Neuron (in vitro differentiated cells): Measurements from ENCODE around the gene POSTN.
"Not testable (repeated sequence)": the region's sequence is repeated elsewhere in the genome, so short reads cannot be mapped to it uniquely, and the experiment has no call there.

ENCODE experiments used
- H2AFZ ChIP-seq: one replicate; pipeline ENCODE4 v1.6.1; 2013; ENCODE audit warnings: low read depth, mild to moderate bottlenecking, inconsistent platforms, low read length, moderate library complexity
- H3K27me3 ChIP-seq: one replicate; pipeline ENCODE4 v1.6.1; 2013; ENCODE audit warnings: low read length; ENCODE audit not compliant: insufficient read depth
- H3K36me3 ChIP-seq: one replicate; pipeline ENCODE4 v1.6.1; 2013; ENCODE audit warnings: low read length; ENCODE audit not compliant: insufficient read depth
- H3K4me1 ChIP-seq: one replicate; pipeline ENCODE4 v1.6.1; 2013; ENCODE audit warnings: low read length; ENCODE audit not compliant: insufficient read depth
- H3K4me3 ChIP-seq: 2 replicates; pipeline ENCODE4 v1.5.1; 2013; ENCODE audit warnings: mild to moderate bottlenecking, low read length, moderate library complexity
- H3K9me3 ChIP-seq: one replicate; pipeline ENCODE4 v1.6.1; 2013; ENCODE audit warnings: low read length

POSTN gene

DNA sequence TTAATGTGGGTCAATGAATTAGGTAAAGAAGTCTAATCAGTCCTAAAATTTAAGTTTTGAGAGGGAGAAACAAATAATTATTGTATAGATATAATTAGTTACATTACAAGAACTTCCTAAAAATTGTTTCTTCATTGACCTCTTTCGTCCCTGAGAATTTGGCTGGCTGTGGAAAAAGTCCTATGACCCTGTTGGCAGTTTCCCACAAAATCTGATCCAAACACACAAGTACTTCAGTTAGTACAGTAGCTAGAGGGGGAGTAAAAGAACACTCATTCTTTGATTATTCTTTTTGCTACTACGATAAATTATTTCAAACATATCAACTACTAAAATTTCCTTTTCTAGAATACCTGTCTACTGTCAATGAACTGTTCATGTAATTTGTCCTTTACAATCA, 11.3 kb downstream of the POSTN start:
- Histone ChIP-seq H3K27me3 (no peaks in the 10 kb centered on the region), H3K9me3 (no peaks in the 10 kb centered on the region), H3K4me1 (no peaks in the 10 kb centered on the region), H3K4me3 (no peak overlapping the region), H3K36me3 (no peaks in the 10 kb centered on the region), H2AFZ (no peak overlapping the region)

DNA sequence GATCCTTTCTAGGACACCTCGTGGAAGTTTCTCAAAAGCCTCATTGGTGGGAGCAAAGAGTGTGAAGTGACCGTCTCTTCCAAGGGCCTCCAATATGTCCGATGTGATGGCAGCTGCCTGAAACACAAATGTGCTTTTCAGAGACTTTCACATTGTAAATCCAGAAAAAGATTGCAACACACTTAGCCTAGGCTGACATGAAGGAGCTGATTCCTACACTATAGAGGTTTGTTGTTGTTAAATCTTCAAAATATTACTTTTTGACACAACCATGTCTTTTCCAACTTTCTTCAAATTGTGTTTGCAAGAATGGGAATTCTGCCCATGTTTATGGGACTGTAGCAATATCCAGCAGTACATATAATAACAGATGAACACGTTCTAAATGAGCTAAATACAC, 12.4 kb downstream of the POSTN start:
- no peaks in the 10 kb centered on the region for H3K27me3 ChIP-seq
- no peak overlapping the region for H2AFZ ChIP-seq
- no peak overlapping the region for H3K4me3 ChIP-seq
- H3K4me1 ChIP-seq, result no peaks in the 10 kb centered on the region
- no peaks in the 10 kb centered on the region for H3K36me3 ChIP-seq
- H3K9me3 ChIP-seq, result no peaks in the 10 kb centered on the region

DNA sequence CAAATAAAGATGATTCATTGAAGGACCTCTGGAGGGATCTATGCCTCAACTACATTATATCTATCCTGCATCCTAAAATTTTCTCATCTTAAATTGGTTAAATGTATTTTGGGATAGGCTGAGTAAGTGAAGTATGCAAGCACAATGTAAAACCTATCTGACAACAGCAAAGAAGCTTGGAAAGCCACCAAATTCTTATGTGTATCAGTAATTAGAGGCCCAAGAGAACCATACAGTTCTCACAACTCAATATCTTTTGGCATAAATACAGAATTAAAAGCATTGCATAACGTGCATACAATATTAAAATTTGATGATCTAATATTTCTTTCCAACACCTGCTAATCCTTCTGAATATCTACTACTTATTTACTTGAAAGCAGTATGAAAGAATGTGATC, 13.0 kb downstream of the POSTN start:
- no peak overlapping the region for H2AFZ ChIP-seq
- no peaks in the 10 kb centered on the region for H3K4me1 ChIP-seq
- no peak overlapping the region for H3K4me3 ChIP-seq
- H3K27me3 ChIP-seq, result no peaks in the 10 kb centered on the region
- H3K36me3 ChIP-seq, result no peaks in the 10 kb centered on the region
- H3K9me3 ChIP-seq, result no peaks in the 10 kb centered on the region

DNA sequence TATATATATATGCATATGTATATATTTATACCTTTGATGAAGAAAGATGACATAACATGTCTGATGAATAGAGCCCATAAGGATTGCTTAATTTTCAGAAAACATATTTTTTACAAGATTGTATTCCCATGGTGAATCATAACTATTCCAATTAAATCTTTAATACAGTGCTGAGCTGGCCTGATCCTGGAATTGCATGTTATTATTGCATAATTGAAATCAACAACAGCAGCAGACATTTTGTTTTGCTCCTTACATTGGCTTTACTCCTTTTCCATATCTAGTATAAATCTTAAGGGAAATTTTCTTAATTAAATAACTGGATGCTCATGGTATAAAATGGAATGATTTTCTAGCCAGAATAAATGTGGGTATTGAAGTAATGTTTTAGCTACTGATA, 22.0 kb downstream of the POSTN start:
- no peak overlapping the region for H2AFZ ChIP-seq
- H3K36me3 ChIP-seq, result no peaks in the 10 kb centered on the region
- H3K9me3 ChIP-seq, result no peaks in the 10 kb centered on the region

DNA sequence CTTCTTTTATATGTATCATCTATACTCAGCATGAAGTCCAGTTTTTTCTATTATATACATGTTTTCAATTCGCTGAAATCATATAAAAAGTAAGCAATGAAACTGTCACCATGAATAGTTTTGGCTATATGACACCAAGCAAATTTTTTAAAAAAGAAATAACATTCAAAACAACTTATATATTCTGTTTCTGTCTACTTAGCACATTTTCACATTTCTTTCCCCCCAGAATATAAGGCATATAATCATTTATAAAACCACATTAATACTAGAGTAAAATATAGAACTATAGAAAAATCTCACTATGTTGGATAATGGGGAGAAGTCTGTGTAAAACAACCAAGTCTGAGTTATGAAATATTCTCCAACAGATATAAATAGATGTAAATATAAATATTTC, 33.1 kb downstream of the POSTN start:
- H3K9me3 ChIP-seq, result no peaks in the 10 kb centered on the region
- no peaks in the 10 kb centered on the region for H3K4me1 ChIP-seq
- H3K36me3 ChIP-seq, result no peaks in the 10 kb centered on the region
- H2AFZ ChIP-seq, result no peak overlapping the region
- H3K27me3 ChIP-seq, result no peaks in the 10 kb centered on the region
- H3K4me3 ChIP-seq, result no peak overlapping the region

More for the DNA sequence above, 22.0 kb downstream of the POSTN start:
- no peaks in the 10 kb centered on the region for H3K4me1 ChIP-seq
- H3K27me3 ChIP-seq, result no peaks in the 10 kb centered on the region
- H3K4me3 ChIP-seq, result no peak overlapping the region

DNA sequence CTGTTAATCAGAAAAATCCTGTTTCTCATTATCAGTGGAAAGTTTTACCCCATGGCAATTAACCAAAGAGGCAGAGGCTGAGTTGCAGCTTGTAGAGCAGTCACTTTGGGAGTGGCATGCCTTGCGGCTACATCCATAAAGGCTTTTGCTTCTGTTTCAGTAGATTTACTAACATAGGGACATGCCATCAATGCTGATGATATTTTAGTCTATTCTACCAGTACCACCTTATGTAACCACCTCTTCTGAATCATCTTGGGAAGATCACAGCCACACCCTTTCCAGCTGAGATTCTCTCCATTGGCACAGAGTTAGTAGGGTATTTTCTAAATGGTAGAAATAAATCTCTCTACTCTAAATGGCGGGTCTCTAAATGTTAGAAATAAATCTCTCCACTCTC, 37.5 kb downstream of the POSTN start:
- no peaks in the 10 kb centered on the region for H3K9me3 ChIP-seq
- H3K36me3 ChIP-seq, result no peaks in the 10 kb centered on the region
- no peak overlapping the region for H2AFZ ChIP-seq
- H3K4me3 ChIP-seq, result no peak overlapping the region
- no peaks in the 10 kb centered on the region for H3K4me1 ChIP-seq
- no peaks in the 10 kb centered on the region for H3K27me3 ChIP-seq

DNA sequence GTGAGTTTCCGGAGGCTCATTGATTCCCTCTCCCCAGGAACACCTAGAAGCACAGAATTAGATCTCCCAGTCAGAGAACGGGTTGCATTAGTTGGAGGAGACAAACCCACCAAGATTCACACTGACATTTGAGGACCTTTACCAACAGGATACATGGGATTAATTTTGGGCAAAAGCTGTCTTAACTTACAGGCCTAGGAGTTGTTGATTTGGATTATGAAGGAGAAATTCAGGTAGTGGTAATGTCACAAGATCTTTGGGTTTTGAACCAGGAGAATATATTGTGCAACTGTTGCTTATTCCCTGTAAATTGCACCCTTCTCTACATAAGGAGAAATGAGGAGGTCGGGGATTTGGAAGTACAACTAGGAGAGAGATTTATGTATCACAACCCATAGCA, 38.0 kb downstream of the POSTN start:
- no peaks in the 10 kb centered on the region for H3K9me3 ChIP-seq
- H2AFZ ChIP-seq, result no peak overlapping the region
- H3K36me3 ChIP-seq, result no peaks in the 10 kb centered on the region
- H3K4me3 ChIP-seq, result no peak overlapping the region
- H3K4me1 ChIP-seq, result no peaks in the 10 kb centered on the region
- no peaks in the 10 kb centered on the region for H3K27me3 ChIP-seq

DNA sequence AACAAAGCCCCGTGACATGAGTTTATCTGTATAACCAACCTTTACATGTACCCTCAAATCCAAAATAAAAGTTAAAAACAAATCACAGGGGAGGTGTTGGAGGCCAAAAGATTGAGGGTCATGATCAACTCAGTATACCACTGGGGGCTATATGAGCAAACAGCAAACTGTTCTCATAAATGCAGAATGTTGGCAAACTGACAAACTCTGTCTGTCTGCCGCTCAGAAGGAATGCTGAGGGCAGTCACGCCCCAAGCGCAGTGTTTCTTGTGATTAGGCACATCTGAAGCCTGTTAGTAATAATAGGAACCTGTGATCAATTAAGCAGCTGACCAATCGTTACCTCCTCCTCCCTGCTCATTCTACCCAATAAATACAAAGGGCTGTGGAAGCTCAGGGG, 39.8 kb downstream of the POSTN start:
- not testable (repeated sequence) for H3K4me1 ChIP-seq, H3K4me3 ChIP-seq, H3K36me3 ChIP-seq, H3K27me3 ChIP-seq, H2AFZ ChIP-seq, H3K9me3 ChIP-seq

DNA sequence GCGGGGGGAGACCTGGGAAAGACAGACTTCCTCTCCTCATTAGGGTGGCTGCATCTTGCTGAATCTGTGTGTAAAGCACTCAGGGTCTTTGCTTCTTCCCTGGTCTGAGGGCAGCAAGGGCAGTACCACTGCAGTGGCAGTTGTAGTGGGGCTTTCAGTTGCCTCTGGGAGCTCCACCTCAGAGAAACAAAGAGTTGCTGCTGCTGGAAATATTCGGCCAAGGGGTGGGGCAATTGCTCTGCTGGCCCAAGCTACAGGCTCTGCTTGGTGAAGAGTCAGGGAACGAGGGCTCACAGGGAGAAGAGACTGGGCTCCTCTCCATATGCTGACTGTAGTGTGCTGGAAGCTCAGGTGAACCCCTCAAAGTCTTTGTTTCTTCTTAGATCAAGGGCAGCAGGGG, 52.5 kb downstream of the POSTN start:
- H3K9me3 ChIP-seq, result no peaks in the 10 kb centered on the region
- no peaks in the 10 kb centered on the region for H3K36me3 ChIP-seq
- no peaks in the 10 kb centered on the region for H3K27me3 ChIP-seq
- H3K4me1 ChIP-seq, result no peaks in the 10 kb centered on the region
- no peak overlapping the region for H3K4me3 ChIP-seq
- H2AFZ ChIP-seq, result no peak overlapping the region

DNA sequence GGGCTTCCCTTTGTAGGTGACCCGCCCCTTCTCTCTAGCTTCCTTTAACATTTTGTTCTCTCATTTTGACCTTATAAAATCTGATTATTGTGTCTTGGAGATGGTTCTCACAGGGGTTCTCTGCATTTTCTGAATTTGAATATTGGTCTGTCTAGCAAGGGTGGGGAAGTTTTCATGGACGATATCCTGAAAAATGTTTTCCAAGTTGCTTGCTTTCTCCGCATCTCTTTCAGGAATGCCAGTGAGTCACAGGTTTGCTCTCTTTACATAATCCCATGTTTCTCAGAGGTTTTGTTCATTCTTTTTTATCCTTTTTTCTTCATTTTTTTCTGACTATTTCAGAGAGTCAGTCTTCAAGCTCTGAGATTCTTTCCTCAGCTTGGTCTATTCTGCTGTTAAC, 53.6 kb downstream of the POSTN start:
- H3K4me1 ChIP-seq, result no peaks in the 10 kb centered on the region
- no peaks in the 10 kb centered on the region for H3K9me3 ChIP-seq
- H3K27me3 ChIP-seq, result no peaks in the 10 kb centered on the region
- no peaks in the 10 kb centered on the region for H3K36me3 ChIP-seq
- H2AFZ ChIP-seq, result no peak overlapping the region
- no peak overlapping the region for H3K4me3 ChIP-seq

DNA sequence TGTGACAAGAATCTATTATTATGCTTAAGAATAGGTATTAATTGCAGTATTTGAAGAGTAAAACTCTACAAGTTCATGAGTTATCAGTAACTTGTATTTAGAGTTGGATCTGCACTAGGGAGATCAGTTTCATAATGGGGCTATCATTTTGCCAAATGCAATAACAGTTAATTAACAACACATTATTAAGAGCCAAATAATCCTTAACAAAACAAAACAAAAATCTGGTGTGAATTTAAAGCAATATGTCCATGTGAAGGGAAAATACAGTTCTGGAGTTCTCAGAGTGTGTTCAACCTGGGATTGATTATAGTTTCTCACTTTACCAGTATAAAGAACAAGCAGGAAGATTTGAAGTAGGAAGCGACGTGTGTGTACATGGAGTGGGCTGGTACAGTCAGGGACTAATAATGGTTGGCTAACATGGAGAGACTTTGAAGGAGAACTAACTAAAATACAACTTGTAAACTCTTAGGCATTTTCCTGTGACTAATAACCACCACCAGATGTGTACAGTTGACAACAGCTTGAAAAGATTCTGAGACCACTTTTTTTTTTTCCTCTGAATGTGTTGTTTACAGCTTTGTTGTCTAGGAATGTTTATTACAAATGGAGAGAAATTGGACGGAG, 58.5 kb downstream of the POSTN start:
- no peak overlapping the region for H3K4me3 ChIP-seq

DNA sequence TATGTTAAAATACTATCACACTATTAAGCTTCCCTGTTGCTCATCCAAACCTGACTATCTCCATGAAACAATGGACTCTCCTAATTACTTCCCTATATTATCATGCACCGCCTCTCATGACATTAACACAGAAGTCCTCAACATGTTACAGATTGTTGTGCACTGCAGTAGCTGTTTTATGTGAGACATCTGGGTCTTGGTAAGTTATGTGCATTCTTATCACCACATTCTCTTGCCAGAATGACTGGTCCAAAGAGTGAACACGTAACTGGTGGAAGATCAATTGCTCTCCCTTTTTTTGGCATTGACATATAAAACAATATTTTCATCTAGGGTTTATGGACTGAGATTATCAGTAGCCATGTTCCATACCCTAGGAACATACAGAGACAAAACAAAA, 59.4 kb downstream of the POSTN start:
- Histone ChIP-seq H3K9me3 (no peaks in the 10 kb centered on the region), H3K36me3 (no peaks in the 10 kb centered on the region), H3K27me3 (no peaks in the 10 kb centered on the region), H2AFZ (no peak overlapping the region), H3K4me1 (no peaks in the 10 kb centered on the region), H3K4me3 (no peak overlapping the region)

More for the DNA sequence above, 58.5 kb downstream of the POSTN start:
- Histone ChIP-seq H2AFZ (no peak overlapping the region), H3K27me3 (no peaks in the 10 kb centered on the region), H3K4me1 (no peaks in the 10 kb centered on the region), H3K36me3 (no peaks in the 10 kb centered on the region), H3K9me3 (no peaks in the 10 kb centered on the region)

DNA sequence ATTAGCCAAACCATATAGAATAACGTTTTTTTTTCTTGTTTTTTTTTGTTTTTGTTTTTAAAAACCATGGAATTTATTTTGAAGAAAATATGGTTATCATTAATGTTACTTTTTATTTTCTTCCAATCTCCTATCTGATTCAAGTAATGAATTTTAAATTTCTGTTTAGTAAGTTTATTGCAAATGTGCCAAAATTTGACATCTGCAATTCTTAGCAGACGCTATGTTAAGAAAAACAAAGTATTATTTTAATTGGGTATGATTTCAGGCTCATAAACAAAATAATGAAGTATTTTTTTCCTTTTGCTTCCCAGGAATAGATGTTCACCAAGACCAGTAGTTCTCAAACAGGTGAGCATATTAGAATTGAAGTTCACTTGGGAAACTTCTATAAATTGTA, 63.1 kb downstream of the POSTN start:
- Histone ChIP-seq H3K27me3 (no peaks in the 10 kb centered on the region), H3K4me3 (no peak overlapping the region), H3K36me3 (no peaks in the 10 kb centered on the region), H3K9me3 (no peaks in the 10 kb centered on the region), H3K4me1 (no peaks in the 10 kb centered on the region), H2AFZ (no peak overlapping the region)

DNA sequence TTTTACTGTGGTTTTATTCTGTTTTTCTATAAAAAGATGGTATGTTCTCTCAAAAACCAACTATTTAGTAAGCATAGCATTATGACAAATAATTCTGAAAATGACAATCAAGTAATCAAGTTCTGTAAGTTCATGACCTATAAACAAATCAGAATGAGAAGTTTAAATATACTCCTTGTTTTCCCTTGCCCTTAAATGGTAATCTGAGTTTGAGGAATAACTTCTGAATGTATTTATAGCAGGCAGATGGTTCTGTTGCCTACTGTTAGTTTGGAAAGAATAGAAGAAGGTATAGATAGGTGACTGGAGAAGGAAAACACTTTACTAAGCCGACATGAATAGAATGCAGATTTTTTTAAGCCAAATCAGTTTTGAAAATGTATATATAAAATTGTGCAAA, 63.9 kb downstream of the POSTN start:
- Histone ChIP-seq H3K4me1 (no peaks in the 10 kb centered on the region), H2AFZ (no peak overlapping the region), H3K9me3 (no peaks in the 10 kb centered on the region), H3K4me3 (no peak overlapping the region), H3K36me3 (no peaks in the 10 kb centered on the region), H3K27me3 (no peaks in the 10 kb centered on the region)
